CD14-positive monocyte (primary cell): ENCODE measurements around the gene RASSF5. TPM values are rescaled to one million over a fixed set of nuclear protein-coding genes. Genes with fewer than 3 reads are reported as not detected.
A peak's percentile ranks its signal among the peaks of the same experiment; 100 is the strongest.

Experiments
- DNase-seq, 3 donors: peaks; one replicate each; pipeline ENCODE4 v3.0.0-alpha.2; 2011 to 2022
- H2AFZ ChIP-seq: 2 replicates; pipeline ENCODE4 v1.6.0; 2012; ENCODE audit warnings: mild to moderate bottlenecking, low read depth, low read length, inconsistent platforms; ENCODE audit not compliant: insufficient read depth, poor library complexity, severe bottlenecking
- H3K27ac ChIP-seq, 2 donors: 1 replicate in 1 of 2; 2 replicates in 1 of 2; pipeline ENCODE4 v1.5.1; 2012 to 2013; ENCODE audit warnings: low read length in 2 of 2, control low read depth in 1 of 2, inconsistent platforms in 1 of 2, low read depth in 1 of 2, mild to moderate bottlenecking in 1 of 2
- H3K27me3 ChIP-seq, 2 donors: one replicate each; pipeline versions ENCODE4 v1.6.0 to v1.6.1; 2011 to 2013; ENCODE audit warnings: low read length in 2 of 2; ENCODE audit not compliant: control insufficient read depth in 2 of 2, insufficient read depth in 2 of 2
- H3K36me3 ChIP-seq, 2 donors: replicated peaks in 1 of 2; 1 replicate in 1 of 2; 2 replicates in 1 of 2; pipeline versions ENCODE4 v1.5.1 to v1.6.1; 2012 to 2013; ENCODE audit warnings: low read length in 2 of 2, control low read depth in 1 of 2, inconsistent platforms in 1 of 2, mild to moderate bottlenecking in 1 of 2; ENCODE audit not compliant: insufficient read depth in 2 of 2, control insufficient read depth in 1 of 2
- H3K4me1 ChIP-seq, 2 donors: 1 replicate in 1 of 2; 2 replicates in 1 of 2; pipeline versions ENCODE4 v1.5.1 to v1.6.1; 2012 to 2013; ENCODE audit warnings: low read length in 2 of 2, control low read depth in 1 of 2, inconsistent platforms in 1 of 2, mild to moderate bottlenecking in 1 of 2, moderate library complexity in 1 of 2; ENCODE audit not compliant: insufficient read depth in 2 of 2, control insufficient read depth in 1 of 2
- H3K4me2 ChIP-seq: replicated peaks from 2 replicates; pipeline ENCODE3; 2012; ENCODE audit warnings: low read length, moderate library complexity, mild to moderate bottlenecking; ENCODE audit not compliant: poor library complexity, severe bottlenecking; ENCODE audit errors: extremely low read depth
- H3K4me3 ChIP-seq, 3 experiments: fragments of 200-600 bp in 1 of 3; sonication (generic) in 1 of 3; replicated peaks in 1 of 3; 1 replicate in 2 of 3; 2 replicates in 1 of 3; pipeline ENCODE4 v1.5.1; 2011 to 2013; ENCODE audit warnings: low read length in 3 of 3, mild to moderate bottlenecking in 3 of 3, control low read depth in 2 of 3, low read depth in 2 of 3, inconsistent platforms in 1 of 3, moderate library complexity in 1 of 3
- H3K79me2 ChIP-seq: 2 replicates; pipeline ENCODE4 v1.6.0; 2012; ENCODE audit warnings: mild to moderate bottlenecking, control low read depth, inconsistent platforms, low read length, moderate library complexity; ENCODE audit not compliant: insufficient read depth
- H3K9ac ChIP-seq: 2 replicates; pipeline ENCODE4 v1.6.0; 2017; ENCODE audit warnings: low read length, mild to moderate bottlenecking; ENCODE audit not compliant: insufficient read depth, poor library complexity, severe bottlenecking
- H3K9me3 ChIP-seq, 2 donors: replicated peaks in 1 of 2; 1 replicate in 1 of 2; 2 replicates in 1 of 2; pipeline versions ENCODE4 v1.5.1 to v1.6.1; 2012 to 2013; ENCODE audit warnings: low read length in 2 of 2, control low read depth in 1 of 2; ENCODE audit not compliant: control insufficient read depth in 1 of 2, insufficient read depth in 1 of 2
- H4K20me1 ChIP-seq: 2 replicates; pipeline ENCODE4 v1.6.0; 2012; ENCODE audit warnings: mild to moderate bottlenecking, low read length, control low read depth, moderate library complexity; ENCODE audit not compliant: insufficient read depth
- H3K27ac Mint-ChIP-seq, 7 donors: one replicate each; pipeline ENCODE4 v1.8.0; 2020; ENCODE audit warnings: mild to moderate bottlenecking in 7 of 7, mixed read lengths in 7 of 7, moderate library complexity in 6 of 7, inconsistent platforms in 2 of 7
- H3K27me3 Mint-ChIP-seq, 3 donors: one replicate each; pipeline ENCODE4 v1.8.0; 2021 to 2022; ENCODE audit warnings: low read depth in 3 of 3, mild to moderate bottlenecking in 3 of 3, mixed read lengths in 3 of 3, moderate library complexity in 3 of 3, inconsistent platforms in 1 of 3
- H3K36me3 Mint-ChIP-seq, 2 donors: one replicate each; pipeline ENCODE4 v1.8.0; 2020; ENCODE audit warnings: mixed read lengths in 2 of 2, inconsistent platforms in 1 of 2, mild to moderate bottlenecking in 1 of 2
- H3K4me1 Mint-ChIP-seq: one replicate; pipeline ENCODE4 v1.8.0; 2020; ENCODE audit warnings: mild to moderate bottlenecking, mixed read lengths
- H3K4me3 Mint-ChIP-seq, 2 donors: one replicate each; pipeline ENCODE4 v1.8.0; 2020; ENCODE audit warnings: mild to moderate bottlenecking in 2 of 2, mixed read lengths in 2 of 2, moderate library complexity in 1 of 2
- H3K9me3 Mint-ChIP-seq, 7 donors: one replicate each; pipeline ENCODE4 v1.8.0; 2020 to 2022; ENCODE audit warnings: mixed read lengths in 7 of 7, mild to moderate bottlenecking in 6 of 7, moderate library complexity in 6 of 7, inconsistent platforms in 2 of 7
- WGBS: methylation state at CpG from one replicate; pipeline ENCODE4 v1.1.5; 2013; ENCODE audit warnings: missing lambda C conversion rate; ENCODE audit not compliant: insufficient coverage; 5-methylcytosine and 5-hydroxymethylcytosine counted together
- intact Hi-C, 2 donors: fragments of 100-400 bp; cut with micrococcal nuclease; formaldehyde crosslinking; loops; one replicate each; pipeline versions ENCODE4 v1.15.0 to v1.15.1; 2023
- polyA plus RNA-seq, 3 donors: library from polyadenylated mRNA; depleted of rRNA in 1 of 3; unstranded in 2 of 3; stranded (reverse) in 1 of 3; fragments of 300-500 nt in 2 of 3; fragments of >200 nt in 1 of 3; fragmentation: Illumina TruSeq in 2 of 3; gene quantifications; 1 replicate in 2 of 3; 2 replicates in 1 of 3; pipeline ENCODE4 v1.2.3, GENCODE V29; 2012 to 2021
- TF ChIP-seq, protein P1 (sequence below): fragments of 200-600 bp; IDR thresholded peaks from one replicate; pipeline ENCODE4 v1.8.0; 2022; ENCODE audit warnings: antibody characterized with exemption, mild to moderate bottlenecking

RASSF5 gene
- polyA plus RNA-seq, 3 donors, result 81.6 to 129 (median 127) TPM

DNA sequence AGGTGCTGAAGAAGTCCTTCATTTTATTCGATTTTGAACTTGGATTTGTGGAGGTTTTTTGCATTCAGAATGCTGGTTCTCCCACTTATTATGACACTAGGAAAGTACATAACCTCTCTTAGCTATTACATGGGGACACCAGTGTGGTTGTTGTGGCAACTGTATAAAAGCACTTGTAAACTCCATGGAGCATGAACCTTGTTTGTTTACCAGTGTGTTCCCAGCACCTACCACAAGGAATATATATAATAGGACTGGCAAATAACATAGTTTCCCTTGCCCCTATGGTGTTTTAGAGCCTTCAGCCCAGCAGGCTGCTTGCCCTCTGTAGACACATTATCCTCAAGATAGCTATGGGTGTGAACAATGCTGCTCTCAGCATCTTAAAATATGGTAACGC, 43.1 kb downstream of the RASSF5 start:
- Histone ChIP-seq H3K27ac (no peak overlapping the region), H4K20me1 (no peaks in the 10 kb centered on the region), H3K79me2 (no peaks in the 10 kb centered on the region), H3K4me1 (peaks cover 0 to under 1% of the 10 kb centered on the region in 2 donors), H3K9me3 (no peaks in the 10 kb centered on the region), H3K4me3 (no peak overlapping the region), H3K27me3 (no peaks in the 10 kb centered on the region), H2AFZ (no peak overlapping the region), H3K9ac (no peak overlapping the region), H3K36me3 (no peaks in the 10 kb centered on the region), H3K4me2 (no peak overlapping the region)
- intact Hi-C loops, result no loop called here
- Mint-ChIP-seq H3K4me3 (no peak overlapping the region), H3K9me3 (peaks cover 0 to 3% (median 0%) of the 10 kb centered on the region in 7 donors), H3K36me3 (peaks cover 0 to 3% of the 10 kb centered on the region in 2 donors), H3K27me3 (peaks cover 1 to 3% (median 2%) of the 10 kb centered on the region in 3 donors), H3K4me1 (peaks cover 14% of the 10 kb centered on the region), H3K27ac (no peak overlapping the region)
- DNase-seq, result no peak
- 100% methylated on average over 1 of the region's 2 CpGs for WGBS
- TF ChIP-seq, protein P1, sequence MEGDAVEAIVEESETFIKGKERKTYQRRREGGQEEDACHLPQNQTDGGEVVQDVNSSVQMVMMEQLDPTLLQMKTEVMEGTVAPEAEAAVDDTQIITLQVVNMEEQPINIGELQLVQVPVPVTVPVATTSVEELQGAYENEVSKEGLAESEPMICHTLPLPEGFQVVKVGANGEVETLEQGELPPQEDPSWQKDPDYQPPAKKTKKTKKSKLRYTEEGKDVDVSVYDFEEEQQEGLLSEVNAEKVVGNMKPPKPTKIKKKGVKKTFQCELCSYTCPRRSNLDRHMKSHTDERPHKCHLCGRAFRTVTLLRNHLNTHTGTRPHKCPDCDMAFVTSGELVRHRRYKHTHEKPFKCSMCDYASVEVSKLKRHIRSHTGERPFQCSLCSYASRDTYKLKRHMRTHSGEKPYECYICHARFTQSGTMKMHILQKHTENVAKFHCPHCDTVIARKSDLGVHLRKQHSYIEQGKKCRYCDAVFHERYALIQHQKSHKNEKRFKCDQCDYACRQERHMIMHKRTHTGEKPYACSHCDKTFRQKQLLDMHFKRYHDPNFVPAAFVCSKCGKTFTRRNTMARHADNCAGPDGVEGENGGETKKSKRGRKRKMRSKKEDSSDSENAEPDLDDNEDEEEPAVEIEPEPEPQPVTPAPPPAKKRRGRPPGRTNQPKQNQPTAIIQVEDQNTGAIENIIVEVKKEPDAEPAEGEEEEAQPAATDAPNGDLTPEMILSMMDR, result no peak

DNA sequence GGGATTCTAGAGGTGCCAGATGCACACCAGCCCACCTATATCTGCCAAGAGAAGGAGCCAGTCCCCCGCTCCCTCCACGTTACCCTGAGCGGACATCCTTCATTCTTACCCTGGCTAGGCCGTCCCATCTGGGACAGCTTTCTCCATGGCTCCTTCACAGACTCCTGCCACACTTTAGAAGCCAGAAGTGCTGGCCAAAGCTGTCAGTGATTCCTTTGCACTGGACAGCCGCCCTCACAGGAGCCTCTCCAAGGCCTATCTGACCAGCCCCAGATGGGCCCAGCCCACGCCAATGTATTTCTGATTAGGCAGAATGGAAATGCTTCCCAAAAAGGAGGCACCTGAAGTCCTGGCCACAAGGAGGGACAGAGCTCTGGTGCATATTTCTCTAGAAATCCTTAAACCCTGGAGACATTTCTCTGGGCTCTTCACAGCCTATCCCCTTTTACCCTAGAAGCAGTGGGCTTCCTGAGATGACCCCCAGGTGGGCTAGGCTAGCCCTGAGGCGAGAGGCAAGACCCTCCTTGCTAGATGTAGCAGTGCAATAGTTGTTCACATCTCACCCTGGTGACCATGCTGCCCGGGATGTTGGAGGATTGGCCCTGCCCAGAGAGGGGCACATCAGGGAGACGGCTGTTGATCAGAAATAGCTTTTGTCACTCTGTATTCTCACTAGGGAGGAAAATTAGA, 44.1 kb downstream of the RASSF5 start:
- no peak overlapping the region for H3K9ac ChIP-seq
- peaks cover 24% of the 10 kb centered on the region for H3K4me1 Mint-ChIP-seq
- H3K27ac Mint-ChIP-seq, result peak overlapping the region in 2 of 7 donors; percentile 32 to 42

More for the DNA sequence above, 44.1 kb downstream of the RASSF5 start:
- Histone ChIP-seq H3K4me3 (no peak overlapping the region), H2AFZ (no peak overlapping the region), H3K27ac (no peak overlapping the region), H3K36me3 (no peaks in the 10 kb centered on the region), H3K4me2 (no peak overlapping the region), H4K20me1 (no peaks in the 10 kb centered on the region), H3K4me1 (peaks cover 8 to 10% of the 10 kb centered on the region in 2 donors), H3K27me3 (no peaks in the 10 kb centered on the region), H3K9me3 (no peaks in the 10 kb centered on the region), H3K79me2 (peaks cover under 1% of the 10 kb centered on the region)
- WGBS, result 93% methylated on average over 7 of the region's 9 CpGs
- H3K9me3 Mint-ChIP-seq, result peaks cover 0 to 3% (median 0%) of the 10 kb centered on the region in 7 donors
- TF ChIP-seq, protein P1, result no peak
- H3K4me3 Mint-ChIP-seq, result no peak overlapping the region
- intact Hi-C loops, result no loop called here
- DNase-seq, result no peak
- H3K27me3 Mint-ChIP-seq, result peaks cover 1 to 5% (median 2%) of the 10 kb centered on the region in 3 donors
- H3K36me3 Mint-ChIP-seq, result peaks cover 0 to 3% of the 10 kb centered on the region in 2 donors
